HG02642 (cell line): ENCODE data around the gene NEU1.
A peak's percentile ranks its signal among the peaks of the same experiment; 100 is the strongest.
"Not testable (repeated sequence)": the region's sequence is repeated elsewhere in the genome, so short reads cannot be mapped to it uniquely, and the experiment has no call there.

Experiments used
- ATAC-seq: cut with Tn5 transposase; IDR thresholded peaks from one replicate; pipeline ENCODE4 v1.9.1; 2021; ENCODE audit warnings: mild to moderate bottlenecking; ENCODE audit not compliant: unreplicated experiment, poor library complexity

NEU1 gene

DNA sequence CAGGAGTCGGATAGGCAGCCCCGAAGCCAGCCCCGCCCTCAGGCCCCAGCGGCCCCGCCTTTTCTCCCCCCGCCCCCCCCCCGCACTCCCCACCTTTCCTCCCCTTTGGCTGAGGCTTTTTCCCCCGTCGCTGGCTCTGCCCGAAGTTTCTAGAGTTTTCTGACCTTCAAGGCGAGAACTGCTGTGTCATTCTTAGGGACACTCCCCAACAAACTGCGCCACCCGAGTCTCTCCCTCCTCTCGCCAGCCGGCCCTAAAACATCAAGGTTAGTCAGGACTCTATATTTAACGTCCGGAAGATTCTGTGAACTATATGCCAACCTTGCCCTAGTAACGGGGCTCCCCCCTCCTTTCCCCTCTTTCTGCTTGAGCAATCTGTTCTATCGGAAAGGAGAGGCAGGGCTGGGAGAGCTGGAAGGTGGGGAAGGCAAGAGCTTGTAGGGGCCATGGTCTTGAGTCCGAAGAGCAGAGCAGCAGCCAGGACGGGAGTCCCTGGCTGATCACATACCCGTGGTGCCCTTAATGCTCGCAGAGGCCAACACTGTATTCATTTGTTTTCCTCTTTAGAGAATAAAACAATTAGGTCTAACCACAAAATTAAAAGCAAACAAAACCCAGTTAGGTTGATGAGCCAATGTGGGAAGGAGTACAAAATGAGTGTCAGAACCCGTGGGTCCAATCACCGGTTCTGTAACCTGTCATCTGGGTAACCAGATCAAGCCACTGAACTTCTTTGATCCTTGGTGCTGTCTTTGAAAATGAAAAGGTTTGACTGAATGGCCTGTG, 40.4 kb downstream of the NEU1 start:
- peak; percentile 41 for ATAC-seq

DNA sequence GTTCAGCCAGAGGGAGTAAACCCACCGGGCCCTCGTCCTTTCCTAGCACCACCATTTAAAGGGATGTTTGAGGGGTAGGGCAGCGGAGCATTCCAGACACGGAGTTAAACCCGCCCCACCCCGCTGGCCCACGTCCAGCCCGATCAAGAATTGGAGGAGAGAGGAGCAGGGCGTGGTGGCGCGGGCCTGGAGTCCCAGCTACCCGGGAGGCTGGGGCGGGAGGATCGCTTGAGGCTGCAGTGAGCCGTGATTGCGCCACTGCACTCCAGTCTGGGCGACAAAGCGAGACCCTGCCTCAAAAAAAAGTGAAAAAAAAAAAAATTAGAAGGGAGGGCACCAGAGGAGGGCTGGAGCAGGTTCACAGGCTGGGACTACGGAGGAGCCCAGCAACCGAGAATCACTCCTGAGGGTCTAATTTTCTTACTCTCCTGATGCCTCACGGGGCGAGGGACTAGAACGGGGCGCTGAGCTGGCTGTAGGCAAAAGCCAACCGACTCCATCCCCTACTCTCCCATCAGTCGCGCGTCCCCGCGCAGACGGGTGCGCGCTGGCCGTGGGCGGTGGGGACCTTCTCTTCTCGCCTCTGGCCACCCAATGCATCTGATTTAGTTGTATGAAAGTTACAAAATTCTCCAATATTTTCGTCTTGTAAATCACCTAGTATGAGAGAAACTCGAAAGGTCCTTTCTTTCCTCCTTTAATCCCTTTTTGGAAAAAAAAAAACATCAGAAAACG, 41.2 kb downstream of the NEU1 start:
- peak; percentile 49 for ATAC-seq

DNA sequence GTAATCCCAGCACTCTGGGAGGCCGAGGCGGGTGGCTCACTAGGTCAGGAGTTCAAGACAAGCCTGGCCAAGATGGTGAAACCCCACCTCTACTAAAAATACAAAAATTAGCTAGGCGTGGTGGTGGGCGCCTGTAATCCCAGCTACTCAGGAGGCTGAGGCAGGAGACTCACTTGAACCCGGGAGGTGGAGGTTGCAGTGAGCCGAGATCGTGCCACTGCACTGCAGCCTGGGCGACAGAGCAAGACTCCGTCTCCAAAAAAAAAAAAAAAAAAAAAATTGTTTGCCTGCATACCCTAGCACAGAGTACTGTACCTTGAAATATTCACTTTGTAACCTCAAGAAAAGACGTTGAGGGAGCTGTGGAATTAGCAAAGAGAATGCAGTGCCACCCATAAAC, 42.2 kb downstream of the NEU1 start:
- ATAC-seq, result not testable (repeated sequence)

DNA sequence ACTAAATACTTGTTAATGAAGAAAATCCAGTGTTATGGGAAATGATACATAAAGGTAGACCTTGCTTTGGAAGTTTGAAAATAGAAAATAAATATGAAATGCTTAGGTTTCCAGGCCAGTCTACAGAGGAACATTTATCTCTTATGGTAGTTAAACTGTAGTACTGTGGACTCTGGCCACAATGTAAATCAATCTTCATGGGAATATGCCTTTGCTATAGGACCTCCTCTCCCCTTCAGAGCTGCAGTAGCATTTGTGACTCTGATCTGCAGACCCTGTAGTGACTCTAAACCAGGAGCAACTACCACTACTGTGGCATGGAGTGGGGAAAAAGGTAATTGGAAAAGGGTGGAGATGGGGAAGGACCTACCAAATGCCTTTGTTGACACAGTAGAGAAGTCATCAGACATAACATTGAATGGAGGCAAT, 42.7 kb downstream of the NEU1 start:
- ATAC-seq, result no peak

DNA sequence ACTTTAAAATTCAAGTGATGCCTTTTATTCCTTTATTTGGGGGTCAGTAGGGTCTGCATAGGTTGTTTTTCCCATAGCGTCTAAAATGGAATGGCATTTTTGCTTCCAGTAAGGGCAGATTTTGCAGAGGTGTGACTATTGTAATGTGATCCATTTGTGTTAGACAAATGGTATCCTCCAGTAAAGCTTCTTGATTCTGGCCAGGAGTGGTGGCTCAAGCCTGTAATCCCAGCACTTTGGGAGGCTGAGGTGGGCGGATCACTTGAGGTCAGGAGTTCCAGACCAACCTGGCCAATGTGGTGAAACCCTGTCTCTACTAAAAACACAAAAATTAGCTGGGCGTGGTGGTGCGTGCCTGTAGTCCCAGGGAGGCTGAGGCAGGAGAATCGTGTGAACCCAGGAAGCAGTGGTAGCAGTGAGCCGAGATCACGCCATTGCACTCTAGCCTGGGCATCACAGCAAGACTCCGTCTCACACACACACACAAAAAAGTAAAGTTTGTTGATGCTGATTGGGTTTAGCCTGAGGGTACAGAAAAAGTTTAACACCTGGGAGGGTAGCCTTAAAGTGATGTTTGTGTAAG, 44.6 kb downstream of the NEU1 start:
- not testable (repeated sequence) for ATAC-seq

DNA sequence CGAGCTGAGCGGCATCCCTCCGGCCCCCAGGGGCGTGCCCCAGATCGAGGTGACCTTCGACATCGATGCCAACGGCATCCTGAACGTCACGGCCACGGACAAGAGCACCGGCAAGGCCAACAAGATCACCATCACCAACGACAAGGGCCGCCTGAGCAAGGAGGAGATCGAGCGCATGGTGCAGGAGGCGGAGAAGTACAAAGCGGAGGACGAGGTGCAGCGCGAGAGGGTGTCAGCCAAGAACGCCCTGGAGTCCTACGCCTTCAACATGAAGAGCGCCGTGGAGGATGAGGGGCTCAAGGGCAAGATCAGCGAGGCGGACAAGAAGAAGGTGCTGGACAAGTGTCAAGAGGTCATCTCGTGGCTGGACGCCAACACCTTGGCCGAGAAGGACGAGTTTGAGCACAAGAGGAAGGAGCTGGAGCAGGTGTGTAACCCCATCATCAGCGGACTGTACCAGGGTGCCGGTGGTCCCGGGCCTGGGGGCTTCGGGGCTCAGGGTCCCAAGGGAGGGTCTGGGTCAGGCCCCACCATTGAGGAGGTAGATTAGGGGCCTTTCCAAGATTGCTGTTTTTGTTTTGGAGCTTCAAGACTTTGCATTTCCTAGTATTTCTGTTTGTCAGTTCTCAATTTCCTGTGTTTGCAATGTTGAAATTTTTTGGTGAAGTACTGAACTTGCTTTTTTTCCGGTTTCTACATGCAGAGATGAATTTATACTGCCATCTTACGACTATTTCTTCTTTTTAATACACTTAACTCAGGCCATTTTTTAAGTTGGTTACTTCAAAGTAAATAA, 45.3 kb downstream of the NEU1 start:
- ATAC-seq, result not testable (repeated sequence)

DNA sequence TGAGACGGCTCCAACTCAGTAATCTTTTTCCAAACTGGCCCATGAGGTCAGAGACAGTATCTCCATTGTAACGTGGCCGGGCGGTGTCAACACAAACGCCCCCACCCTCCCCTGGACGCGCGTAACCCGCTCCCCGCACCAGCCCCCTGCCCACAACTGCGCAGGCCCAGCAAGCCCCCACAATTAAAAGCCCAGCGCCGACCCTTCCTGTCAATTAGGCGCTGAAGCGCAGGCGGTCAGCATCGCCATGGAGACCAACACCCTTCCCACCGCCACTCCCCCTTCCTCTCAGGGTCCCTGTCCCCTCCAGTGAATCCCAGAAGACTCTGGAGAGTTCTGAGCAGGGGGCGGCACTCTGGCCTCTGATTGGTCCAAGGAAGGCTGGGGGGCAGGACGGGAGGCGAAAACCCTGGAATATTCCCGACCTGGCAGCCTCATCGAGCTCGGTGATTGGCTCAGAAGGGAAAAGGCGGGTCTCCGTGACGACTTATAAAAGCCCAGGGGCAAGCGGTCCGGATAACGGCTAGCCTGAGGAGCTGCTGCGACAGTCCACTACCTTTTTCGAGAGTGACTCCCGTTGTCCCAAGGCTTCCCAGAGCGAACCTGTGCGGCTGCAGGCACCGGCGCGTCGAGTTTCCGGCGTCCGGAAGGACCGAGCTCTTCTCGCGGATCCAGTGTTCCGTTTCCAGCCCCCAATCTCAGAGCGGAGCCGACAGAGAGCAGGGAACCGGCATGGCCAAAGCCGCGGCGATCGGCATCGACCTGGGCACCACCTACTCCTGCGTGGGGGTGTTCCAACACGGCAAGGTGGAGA, 47.4 kb downstream of the NEU1 start, which contains the start of the genes HSPA1A and HSPA1L:
TSS of gene HSPA1A (plus strand) at position 519 of the 814 bp plus-strand sequence. CDS start at position 733, 214 bp downstream.
TSS of gene HSPA1L (minus strand) at position 259 of the 814 bp plus-strand sequence. CDS start 3,311 bp downstream, outside the sequence.
- peak; percentile 40 for ATAC-seq

DNA sequence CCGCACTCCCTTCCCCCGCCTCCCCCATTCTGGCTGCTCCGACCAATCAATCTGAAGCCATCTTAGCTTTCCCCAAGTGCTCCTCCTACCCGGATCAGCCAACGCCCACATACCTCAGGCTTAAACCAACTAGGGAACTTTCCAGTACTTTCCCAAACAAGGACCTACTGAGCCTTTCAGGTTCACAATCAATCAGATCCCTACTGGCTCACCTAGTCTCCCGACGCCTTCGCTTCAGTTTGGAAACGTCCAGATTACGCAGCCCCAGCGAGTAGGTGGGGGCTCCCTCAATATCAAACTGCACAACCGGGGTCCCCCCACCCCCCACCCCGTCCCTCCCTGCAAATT, 48.0 kb downstream of the NEU1 start:
- no peak for ATAC-seq

DNA sequence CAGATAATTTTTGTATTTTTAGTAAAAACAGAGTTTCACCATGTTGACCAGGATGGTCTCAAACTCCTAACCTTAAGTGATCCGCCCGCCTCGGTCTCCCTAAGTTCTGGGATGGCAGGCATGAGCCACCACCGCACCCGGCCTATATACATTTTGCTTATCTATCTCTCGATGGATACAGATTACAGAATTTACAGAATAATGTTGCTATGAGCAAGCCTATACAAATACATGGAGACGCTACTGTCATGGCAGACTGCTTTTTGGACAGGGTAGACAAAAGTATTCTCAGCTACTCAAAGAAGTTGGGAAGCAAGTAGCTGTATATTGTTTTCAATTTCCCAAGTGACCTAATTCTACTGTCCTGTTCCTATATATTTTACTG, 49.2 kb downstream of the NEU1 start:
- ATAC-seq, result no peak

DNA sequence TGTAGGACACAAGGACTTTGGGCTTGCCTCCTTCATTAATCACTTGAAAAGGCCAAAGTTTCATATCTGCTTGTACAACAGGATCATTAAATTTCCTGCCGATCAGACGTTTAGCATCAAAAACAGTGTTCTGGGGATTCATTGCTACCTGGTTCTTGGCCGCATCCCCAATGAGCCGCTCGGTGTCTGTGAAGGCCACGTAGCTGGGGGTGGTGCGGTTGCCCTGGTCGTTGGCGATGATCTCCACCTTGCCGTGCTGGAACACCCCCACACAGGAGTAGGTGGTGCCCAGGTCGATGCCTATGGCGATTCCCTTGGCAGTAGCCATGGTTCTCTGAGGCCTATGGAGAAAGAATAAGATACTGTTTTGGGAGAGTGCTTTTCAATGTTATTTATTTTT, 51.0 kb downstream of the NEU1 start:
- no peak for ATAC-seq

DNA sequence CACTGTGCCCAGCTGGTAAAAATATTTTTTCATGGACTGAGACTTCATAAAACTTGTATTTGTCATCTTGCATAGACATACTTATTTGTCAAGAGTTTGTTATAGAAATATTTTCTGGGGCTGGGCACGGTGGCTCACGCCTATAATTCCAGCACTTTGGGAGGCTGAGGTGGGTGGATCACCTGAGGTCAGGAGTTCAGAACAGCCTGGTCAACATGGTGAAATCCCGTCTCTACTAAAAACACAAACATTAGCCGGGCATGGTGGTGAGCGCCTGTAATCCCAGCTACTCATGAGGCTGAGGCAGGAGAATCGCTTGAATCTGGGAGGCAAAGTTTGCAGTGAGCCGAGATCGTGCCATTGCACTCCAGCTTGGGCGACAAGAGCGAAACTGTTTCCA, 54.0 kb downstream of the NEU1 start:
- not testable (repeated sequence) for ATAC-seq
